Fibroblast of gingiva (primary cell): ENCODE measurements around the gene CCDC142.

ENCODE experiments used
- DNase-seq: peaks from one replicate; pipeline ENCODE4 v3.0.0-alpha.2; 2011; ENCODE audit warnings: low read depth

CCDC142 gene, protein sequence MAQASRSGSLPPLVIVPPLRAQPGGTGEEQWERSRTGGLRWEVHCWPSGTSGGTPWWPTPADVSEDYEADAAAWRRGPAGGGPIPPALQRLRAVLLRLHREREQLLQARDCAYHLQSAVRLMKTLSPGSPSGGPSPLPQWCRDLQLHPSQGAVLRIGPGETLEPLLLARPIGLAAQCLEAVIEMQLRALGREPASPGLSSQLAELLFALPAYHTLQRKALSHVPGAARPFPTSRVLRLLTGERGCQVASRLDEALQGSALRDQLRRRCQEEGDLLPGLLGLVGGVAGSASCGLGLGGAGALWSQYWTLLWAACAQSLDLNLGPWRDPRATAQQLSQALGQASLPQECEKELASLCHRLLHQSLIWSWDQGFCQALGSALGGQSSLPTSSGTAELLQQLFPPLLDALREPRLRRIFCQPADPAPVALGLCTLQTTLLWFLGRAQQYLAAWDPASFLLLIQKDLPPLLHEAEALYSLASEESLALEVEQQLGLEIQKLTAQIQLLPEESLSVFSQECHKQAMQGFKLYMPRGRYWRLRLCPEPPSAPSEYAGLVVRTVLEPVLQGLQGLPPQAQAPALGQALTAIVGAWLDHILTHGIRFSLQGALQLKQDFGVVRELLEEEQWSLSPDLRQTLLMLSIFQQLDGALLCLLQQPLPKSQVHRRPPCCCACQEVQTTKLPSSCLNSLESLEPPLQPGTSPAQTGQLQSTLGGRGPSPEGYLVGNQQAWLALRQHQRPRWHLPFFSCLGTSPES

DNA sequence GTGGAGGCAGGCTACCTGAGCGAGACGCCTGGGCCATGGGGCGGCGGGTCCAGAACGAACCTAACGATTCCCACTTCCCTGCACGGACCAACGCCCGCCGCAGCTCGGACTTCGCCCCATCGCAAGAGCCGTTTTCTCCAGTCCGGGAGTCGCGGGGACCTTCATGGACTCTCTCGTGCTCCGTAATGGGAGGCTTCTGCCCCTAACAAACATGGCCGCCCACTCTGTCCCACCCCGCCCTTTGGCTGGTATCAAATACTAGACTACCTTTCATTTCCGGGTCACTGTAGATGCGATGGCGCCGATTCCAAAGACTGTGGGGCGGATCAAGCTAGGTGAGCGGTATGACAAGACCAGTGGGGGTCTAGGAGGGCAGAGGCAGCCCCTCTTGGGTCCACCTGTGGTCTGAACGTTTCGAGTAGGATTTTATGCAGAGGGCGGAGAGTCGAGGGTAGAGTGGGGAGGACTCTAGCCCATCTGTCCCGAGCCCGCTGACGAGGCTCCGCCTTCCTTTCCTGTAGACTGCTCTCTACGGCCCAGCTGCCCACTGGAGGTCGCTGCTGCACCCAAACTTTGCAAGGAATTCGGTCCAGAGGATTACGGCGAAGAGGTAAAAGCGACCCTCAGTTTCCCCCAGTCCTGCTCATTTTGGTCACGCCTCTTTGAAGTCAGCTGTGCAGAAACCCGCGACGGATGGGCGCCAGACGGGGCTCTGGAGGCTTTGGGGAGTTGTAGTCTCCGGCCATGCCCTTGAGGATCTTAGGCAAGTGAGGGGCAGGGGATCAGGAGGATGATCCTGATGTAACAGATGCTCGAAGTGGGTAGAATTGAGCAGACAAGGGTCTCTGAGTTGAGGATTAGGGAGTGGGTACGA is at the start of gene CCDC142, which contains the start of gene TTC31:
Gene CCDC142, minus strand, starts transcription at position 198 of the 874 bp plus-strand sequence. Its CDS starts 161 bp downstream, at position 37.
Gene TTC31, plus strand, starts transcription at position 281 of the 874 bp plus-strand sequence. Its CDS starts 15 bp downstream, at position 296.
- DNase-seq: peak; percentile 93

DNA sequence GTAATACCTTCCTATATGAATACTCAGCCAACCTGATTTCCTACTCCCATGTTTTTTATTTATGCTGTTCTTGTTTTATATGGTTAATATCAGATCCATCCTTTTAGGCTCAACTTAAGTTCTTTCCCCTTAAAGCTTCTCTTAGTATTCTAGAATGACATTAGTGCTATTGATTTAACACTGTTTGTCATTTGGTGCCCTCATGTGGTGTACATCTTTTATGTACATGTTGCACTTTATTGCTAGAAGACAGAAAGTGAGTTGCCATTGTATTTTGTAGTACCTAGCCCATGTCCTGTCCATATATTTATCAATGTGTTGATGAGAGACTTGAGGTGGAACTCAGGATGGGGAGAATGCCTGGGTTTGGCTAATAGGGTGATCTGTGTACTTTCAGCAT is 49.4 kb upstream of the CCDC142 start:
- peak; percentile 47 for DNase-seq

DNA sequence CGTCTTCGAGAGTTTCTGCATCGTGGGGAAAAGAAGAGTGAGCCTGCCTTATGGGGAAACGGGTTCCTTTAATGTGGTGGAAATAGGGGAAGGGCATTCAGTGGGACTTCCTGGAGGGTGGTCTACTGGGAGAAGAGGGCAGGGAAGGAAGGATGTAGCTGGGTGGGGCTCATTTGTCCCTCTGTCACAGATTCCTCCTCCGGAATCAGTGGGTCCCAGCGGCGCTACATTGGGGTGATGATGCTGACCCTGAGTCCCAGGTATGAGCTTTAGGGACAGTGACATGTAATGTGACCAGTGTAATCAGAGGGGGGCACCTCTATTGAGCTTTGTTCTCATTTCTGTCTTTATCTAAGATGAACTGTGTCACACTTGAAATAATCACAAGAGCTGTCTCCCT is 48.9 kb upstream of the CCDC142 start:
- DNase-seq: no peak

DNA sequence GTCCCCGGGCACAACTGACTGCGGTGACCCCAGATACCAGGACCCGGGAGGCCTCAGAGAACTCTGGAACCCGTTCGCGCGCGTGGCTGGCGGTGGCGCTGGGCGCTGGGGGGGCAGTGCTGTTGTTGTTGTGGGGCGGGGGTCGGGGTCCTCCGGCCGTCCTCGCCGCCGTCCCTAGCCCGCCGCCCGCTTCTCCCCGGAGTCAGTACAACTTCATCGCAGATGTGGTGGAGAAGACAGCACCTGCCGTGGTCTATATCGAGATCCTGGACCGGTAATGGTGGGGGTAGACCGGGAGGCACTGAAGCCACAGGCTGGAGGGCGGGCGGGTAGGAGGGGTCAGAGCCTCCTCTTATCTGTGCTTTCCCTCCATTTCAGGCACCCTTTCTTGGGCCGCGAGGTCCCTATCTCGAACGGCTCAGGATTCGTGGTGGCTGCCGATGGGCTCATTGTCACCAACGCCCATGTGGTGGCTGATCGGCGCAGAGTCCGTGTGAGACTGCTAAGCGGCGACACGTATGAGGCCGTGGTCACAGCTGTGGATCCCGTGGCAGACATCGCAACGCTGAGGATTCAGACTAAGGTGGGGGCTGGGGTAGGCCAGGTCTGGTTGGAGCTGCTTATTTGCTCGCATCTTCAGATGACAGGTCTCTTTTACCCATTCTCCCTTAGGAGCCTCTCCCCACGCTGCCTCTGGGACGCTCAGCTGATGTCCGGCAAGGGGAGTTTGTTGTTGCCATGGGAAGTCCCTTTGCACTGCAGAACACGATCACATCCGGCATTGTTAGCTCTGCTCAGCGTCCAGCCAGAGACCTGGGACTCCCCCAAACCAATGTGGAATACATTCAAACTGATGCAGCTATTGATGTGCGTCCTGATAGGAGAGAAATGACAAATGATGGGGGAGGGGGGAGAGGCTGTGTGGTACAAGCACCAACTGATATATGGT is 47.7 kb upstream of the CCDC142 start:
- peak; percentile 48 for DNase-seq

DNA sequence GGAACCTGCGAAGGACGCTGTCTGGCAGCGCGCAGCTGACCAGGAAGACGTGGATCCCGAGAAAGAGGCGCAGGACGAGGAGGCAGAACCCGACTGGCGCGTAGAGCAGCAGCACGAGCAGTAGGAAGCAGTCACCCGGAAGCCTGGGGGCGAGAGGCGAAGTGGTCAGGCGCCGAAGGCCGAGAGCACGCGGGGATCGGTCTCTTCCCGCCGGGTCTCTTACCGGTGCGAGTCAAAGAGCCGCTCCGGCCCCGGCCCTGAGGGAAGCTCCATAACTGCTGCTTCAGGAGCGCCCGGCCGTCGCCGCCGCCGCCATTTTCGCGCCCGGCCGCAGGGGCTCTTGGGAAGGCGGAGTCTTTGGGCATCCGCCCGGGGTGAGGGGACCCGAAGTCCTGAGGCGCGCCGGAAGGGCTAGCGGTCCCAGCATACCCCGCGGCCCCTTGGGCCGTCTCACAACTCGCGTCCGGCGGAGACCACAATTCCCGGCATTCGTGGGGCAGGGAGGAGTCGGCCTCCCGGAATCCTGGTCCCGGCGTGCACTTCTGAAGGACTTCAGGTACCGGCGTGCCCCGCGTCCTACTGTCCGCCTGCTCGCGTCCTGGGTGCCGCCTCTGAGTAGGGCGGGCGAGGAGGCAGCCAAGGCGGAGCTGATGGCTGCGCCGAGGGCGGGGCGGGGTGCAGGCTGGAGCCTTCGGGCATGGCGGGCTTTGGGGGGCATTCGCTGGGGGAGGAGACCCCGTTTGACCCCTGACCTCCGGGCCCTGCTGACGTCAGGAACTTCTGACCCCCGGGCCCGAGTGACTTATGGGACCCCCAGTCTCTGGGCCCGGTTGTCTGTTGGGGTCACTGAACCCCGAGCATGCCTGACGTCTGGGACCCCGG is 46.8 kb upstream of the CCDC142 start, which contains the start of the genes AUP1 and HTRA2:
Gene AUP1, minus strand, starts transcription at position 350 of the 882 bp plus-strand sequence. Its CDS starts 77 bp downstream, at position 273.
Gene HTRA2, plus strand, starts transcription at position 577 of the 882 bp plus-strand sequence. Its CDS starts 74 bp downstream, at position 651.
- DNase-seq: peak; percentile 99

DNA sequence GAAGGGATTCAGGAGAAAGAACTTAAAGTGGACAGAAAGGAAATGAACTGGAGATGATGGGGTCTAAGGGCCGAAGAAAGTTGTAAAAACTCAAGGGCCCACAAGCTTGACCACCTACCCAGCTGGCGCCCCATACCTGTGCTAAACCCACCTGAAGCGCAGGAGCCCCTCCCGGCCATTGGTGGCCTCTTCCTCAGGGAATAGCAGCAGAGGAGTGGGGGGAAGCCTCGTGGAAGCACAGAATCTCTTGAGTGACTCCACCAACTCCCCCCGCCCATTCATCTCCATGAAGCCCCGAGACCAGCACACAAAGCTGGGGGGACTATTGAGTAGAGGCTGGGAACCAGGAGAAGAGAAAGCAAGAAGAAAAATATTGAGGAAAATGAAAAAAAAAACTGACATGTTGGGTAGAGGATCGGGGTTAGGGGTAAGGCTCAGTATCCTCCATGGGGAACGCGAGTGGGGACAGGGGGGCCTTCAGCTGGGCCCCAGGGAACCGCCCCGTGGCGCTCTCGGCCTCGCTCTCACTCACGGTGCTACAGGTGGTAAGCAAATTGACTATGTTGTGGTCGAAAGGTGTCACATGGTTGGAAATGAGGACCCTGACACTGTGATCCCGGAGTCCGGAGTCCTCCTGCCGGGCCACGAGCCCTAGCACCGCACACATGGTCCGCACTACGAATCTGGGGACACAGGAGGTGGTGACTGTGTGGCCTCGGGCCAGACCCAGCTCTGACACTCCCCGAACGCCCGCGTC is 46.0 kb upstream of the CCDC142 start:
- no peak for DNase-seq

DNA sequence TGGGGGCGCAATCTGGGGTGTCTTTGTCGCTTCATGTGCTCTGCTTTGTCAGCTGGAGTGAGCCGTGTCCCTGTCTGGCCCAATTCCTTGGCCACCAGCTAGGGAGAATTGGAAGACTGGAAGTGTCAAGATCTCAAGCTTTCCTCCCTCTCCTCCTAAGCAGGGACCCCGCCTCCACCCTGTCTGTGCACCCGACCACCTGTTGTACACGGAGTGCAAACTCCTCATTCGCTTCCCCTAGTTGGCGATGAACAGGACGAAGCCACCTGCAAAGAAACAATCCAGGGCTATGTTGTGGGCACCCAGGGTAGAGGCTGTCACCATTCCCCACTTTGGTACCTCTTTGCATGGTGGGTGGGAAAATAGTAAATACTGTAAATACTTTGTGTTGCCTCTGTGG is 44.9 kb upstream of the CCDC142 start:
- no peak for DNase-seq

DNA sequence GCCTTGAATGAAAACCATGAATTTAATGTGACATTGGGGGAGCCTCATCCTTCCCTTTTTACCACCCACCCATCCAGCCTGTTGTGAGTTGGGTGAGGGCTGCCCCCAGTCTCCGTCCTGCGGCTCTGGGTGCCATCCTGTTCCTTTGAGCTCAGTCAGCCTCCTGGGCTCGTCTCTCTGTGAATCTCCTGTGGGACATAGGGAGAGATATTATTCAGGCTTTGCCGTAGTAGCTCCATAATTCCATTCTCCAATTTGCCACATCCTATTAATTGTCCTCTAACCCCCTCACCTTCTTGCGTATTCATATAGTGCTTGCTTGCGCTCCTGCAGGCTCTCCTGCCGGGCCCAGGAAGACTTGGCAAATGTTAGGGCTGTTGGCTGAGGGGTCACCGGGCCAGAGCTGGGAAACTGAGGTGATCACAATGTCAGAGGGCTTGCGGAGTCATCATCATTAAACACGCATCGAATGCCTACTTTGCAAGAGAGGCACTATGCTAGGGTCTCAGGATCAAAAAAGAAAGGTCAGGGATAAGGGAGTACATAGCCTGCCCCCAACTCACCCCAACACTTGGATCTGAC is 43.9 kb upstream of the CCDC142 start:
- DNase-seq: no peak

DNA sequence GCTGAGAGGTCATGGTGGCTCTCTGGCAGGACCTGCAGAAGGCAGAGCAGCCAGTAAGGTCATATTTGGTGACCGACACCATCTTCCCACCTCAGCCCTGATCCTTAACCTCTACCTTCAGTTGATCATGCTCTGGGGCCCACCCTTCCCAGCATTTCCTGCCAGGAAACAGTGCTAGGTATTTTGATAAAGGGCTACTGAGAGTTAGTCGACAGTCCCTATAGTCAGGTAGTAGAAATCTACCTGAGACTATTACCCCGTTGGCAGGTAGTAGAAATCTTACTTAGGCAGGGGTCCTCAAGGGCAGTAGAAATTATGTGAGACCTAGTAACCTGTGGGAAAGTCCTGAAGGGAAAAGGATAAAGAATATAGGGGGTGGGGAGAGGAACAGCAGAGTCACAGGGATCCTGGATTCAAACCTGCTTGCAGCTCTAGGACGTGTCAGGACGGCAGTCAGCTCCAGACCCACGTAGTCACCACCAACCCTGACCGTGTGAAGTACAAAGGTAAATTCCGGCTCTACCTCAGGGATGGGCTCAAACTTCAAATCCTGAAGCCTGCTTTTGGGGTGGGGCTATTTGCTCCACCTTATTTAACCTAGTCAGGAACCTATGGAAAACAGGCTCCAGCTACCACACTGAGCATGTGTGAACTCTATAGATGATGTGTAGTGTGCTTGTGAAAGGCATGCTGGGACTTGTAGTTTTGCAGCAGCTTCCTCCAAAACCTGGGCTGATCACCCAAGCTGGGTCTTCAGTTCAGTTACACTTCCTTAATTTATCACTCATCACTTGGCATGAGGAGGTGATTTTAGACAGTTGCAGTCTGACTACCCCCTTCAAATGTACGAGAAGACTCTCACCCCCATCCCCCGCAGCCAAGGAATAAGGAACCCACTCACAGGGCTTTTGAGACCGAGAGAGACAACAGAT is 43.2 kb upstream of the CCDC142 start, which contains the start of gene DQX1:
Gene DQX1, minus strand, starts transcription at position 515 of the 932 bp plus-strand sequence. Its CDS starts 502 bp downstream, at position 13.
- DNase-seq: no peak

DNA sequence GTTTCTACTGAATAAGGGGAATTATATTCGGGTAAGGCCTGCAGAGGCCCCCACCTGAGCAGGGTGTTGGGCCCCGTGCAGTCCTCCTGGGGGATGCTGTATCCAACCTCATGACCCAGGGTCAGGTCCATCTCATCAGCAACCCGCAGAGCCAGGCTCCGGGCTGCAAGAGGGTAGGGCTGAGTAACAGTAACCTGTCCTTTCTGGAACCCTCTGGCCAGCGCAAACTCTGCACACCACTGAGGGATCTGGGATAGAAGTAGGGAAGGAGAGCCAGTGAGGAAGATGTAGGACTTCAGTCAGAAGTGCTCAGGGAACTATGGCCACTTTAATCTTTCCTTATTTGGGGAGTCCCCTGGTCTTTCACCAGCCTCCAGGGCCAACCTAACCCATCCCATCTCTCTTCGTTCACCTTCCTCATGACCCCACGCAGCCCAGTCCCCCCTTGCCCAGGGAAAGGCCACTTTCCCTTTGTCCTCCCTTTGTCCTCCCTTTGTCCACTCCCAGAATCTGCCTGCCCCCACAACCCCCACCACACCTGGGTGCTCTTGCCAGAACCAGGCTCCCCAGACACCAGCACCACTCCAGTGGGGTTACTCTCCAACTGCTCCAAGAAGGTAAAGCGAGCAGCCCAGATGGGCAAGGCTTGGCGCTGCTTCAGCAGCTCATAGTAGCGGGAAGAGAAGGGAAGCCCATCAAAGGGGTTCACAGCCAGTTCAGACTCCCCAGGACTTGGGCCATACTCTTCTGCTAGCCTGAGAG is 42.3 kb upstream of the CCDC142 start:
- no peak for DNase-seq

DNA sequence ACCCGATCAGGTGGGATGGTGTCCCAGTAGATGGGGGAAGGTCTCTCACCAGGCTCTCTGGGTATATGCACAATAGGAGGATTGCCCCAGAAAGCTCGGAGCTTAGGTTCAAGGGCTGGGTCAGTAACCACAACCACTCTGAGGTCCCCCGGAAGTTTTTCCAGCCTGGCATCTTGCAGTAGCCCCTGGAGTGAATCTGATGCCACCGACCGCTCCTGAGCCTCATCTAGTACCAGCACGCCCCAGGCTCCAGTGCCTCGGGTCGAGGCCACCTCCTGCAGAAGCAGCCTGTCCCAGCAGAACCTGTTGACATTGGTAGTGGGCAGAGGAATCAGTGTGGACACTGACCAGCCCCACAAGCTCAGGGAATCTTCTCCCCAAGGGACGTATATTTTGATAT is 41.2 kb upstream of the CCDC142 start:
- DNase-seq: no peak

DNA sequence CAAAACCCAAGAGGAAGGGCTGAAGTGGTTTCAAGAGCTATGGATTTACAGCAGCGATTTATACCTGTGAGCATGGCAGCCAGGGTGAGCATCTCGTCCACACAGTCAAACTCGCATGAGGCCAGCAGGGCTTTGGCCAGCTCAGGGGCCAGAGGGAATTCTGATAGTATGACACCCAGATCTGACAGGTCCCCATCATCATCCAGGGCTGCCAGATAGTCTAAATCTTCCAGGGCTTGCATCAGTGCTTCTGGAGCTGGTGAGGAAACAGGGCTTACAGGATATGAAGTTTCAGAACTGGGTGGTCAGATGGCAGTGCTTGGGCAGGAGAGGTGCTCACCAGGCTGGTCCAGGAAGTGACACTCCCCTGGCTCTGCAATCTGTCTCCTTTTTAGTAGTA is 39.7 kb upstream of the CCDC142 start:
- no peak for DNase-seq

DNA sequence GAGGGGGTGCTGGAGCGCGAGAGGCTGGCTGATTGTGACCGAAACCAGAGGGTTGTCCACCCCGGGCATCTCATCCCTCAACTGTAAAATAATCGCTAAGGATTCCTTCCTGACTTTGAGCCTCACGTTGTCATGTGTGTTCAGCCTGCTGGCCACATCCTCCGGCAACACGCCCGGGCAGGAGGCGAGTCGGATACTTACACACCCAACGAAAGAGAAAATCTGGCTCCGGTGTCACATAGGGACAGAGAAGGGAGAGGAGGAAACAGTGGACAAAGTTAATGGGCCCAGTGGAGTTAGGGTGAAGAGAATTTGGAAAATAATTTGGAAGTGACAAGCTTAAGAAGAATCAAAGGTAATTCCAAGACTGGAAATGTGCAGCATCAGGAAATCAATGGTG is 33.9 kb upstream of the CCDC142 start:
- DNase-seq: no peak

DNA sequence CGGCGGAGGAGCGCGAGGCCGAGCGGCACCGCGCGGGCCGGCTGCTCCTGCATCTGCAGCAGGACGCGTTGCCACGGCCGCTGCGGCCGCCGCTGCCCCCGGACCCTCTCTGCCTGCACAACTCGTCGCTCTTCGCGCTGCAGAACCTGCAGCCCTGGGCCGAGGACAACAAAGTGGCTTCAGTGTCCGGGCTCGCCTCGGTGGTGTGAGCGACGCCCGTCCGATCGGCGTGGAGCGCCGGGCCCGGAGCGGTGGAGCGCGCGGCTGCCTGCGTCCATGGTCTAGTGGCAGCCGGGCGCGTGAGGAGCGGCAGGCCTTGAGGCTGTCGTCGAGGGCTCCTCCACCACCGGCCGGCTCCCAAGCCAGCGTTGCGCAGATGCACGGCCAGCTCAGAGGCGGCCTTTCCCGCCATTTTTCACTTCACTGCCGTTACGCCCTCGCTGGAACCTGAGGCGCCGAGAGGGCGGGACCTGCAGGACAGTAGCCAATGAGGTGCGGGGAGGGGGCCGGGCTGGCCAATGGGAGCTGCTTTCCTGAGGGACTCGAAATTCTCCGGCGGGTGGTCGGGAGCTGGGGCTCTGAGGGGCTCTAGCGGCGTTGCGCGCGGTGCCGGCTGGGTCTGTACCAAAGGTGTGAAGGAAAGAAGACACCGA is 33.3 kb upstream of the CCDC142 start:
- no peak for DNase-seq

DNA sequence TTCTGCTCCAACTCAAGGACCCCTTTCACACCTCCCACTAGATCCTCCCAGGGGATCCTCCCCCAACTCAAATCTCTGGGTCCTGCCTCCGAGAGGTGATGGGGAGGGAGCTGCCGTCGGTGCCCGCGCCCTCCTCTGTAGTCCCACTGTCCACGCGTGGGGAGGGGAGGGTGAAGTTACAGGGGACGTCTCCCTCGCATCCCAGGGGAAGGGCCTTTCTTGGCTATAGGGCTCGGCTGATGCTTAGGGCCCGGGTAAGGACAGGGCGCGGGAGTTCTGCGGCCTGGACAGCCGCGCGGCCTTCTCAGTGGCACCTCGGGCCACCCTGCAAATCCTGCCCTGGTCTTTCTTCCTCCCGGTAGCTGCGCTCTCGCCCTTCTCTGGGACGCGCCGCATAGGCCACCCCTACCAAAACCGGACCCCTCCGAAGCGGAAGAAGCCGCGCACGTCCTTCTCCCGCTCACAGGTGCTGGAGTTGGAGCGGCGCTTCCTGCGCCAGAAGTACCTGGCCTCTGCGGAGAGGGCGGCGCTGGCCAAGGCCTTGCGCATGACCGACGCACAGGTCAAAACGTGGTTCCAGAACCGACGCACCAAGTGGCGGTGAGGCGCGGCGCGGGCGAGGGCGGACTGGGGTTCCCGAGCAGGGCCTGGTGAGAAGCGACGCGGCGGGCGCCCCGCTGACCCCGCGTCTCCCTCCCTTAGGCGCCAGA is 32.6 kb upstream of the CCDC142 start:
- no peak for DNase-seq
